ENCODE measurements around the gene GEN1. TPM values are rescaled to one million over a fixed set of nuclear protein-coding genes. Genes with fewer than 3 reads are reported as not detected.

Gene GEN1
- total RNA-seq, 1 experiment from 2014 or later: 23.7 TPM

DNA sequence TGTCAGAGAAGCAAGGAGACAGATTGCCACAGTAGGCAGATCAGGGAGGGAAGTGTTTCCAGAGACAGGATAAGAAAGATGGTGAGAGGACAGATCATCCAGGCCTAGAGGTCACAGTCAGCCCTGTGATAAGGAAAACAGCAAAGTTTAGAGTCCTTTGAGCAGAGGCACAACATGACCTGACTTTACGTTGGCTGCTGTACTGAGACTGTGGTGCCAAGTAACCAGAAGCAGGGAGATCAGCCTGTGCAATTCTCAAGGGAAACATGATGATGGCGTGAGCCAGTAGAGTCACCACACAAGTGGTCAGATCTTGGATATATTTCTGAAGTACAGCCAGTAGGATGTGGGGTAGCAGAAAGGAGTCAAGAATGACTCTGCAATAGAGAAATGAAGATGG lies 44.0 kb upstream of the GEN1 start:
- Mint-ChIP-seq H3K27ac (no peak overlapping the region), H3K9me3 (no peaks in the 10 kb centered on the region), H3K36me3 (peaks cover 46% of the 10 kb centered on the region), H3K4me1 (no peaks in the 10 kb centered on the region), H3K4me3 (no peak overlapping the region), H3K27me3 (ENCODE audit: low read depth) (no peaks in the 10 kb centered on the region)
- TF ChIP-seq MYBL2 (CRISPR knock-in tag; IDR thresholded peaks at IDR 0.05): no peak
- TF ChIP-seq, protein P1, sequence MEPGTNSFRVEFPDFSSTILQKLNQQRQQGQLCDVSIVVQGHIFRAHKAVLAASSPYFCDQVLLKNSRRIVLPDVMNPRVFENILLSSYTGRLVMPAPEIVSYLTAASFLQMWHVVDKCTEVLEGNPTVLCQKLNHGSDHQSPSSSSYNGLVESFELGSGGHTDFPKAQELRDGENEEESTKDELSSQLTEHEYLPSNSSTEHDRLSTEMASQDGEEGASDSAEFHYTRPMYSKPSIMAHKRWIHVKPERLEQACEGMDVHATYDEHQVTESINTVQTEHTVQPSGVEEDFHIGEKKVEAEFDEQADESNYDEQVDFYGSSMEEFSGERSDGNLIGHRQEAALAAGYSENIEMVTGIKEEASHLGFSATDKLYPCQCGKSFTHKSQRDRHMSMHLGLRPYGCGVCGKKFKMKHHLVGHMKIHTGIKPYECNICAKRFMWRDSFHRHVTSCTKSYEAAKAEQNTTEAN (CRISPR knock-in tag; IDR thresholded peaks at IDR 0.05): no peak
- no peak for TF ChIP-seq FOXJ3 (CRISPR knock-in tag; IDR thresholded peaks at IDR 0.05; ENCODE audit: borderline replicate concordance)
- TF ChIP-seq RORB (CRISPR knock-in tag; IDR thresholded peaks at IDR 0.05): no peak
- no peak for TF ChIP-seq TEAD1 (CRISPR knock-in tag; IDR thresholded peaks at IDR 0.05)
- CTCF ChIA-PET: interaction anchor here (1.2 kb wide), 1 partner anchor 10 kb away, joined by 3 read pairs; no protein-coding TSS in a partner anchor
- POLR2A ChIA-PET: no interaction called here
- ATAC-seq (no peak), DNase-seq (ENCODE audit: low spot score) (no peak)

DNA sequence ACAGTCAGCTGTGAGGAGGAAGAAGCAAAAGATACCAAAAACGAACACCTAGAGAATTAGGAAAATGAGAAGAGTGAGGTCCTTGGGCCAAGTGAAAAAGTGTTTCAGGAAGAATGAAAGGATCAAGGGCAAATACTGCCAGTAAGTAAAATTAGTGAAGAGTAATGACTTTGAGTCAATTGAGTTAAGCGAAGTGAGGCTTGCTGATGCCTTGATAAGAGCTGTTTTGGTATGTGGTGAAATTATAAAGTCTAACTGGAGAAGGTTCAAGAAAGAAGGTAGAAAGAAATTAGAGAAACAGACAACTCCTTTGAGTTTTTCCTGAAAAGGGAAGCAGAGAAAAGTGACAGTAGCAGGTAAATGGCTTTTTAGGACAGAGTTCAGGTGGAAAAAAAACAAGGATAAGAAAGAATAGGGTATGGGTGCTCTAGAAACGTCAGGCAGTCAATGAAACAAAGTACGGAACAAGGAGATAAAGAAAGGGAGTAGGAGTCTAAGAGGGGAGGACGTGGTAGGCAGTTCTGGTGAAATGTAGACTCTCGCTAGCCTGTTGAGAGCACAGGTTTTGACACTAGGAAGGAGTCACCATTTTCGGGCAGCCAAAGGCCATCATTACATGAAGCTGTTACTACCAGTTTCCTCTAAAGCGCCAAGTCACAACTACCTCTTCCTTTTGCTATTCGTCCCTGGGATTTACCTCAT lies 43.2 kb upstream of the GEN1 start:
- Mint-ChIP-seq H3K4me3 (no peak overlapping the region), H3K36me3 (peaks cover 48% of the 10 kb centered on the region), H3K9me3 (no peaks in the 10 kb centered on the region), H3K4me1 (no peaks in the 10 kb centered on the region), H3K27ac (no peak overlapping the region), H3K27me3 (ENCODE audit: low read depth) (no peaks in the 10 kb centered on the region)
- CTCF ChIA-PET: no interaction called here
- POLR2A ChIA-PET: no interaction called here
- TF ChIP-seq, protein P2, sequence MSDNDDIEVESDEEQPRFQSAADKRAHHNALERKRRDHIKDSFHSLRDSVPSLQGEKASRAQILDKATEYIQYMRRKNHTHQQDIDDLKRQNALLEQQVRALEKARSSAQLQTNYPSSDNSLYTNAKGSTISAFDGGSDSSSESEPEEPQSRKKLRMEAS (CRISPR knock-in tag; IDR thresholded peaks at IDR 0.05): no peak
- TF ChIP-seq, protein P3, sequence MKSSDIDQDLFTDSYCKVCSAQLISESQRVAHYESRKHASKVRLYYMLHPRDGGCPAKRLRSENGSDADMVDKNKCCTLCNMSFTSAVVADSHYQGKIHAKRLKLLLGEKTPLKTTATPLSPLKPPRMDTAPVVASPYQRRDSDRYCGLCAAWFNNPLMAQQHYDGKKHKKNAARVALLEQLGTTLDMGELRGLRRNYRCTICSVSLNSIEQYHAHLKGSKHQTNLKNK (CRISPR knock-in tag; IDR thresholded peaks at IDR 0.05): no peak
- TF ChIP-seq, protein P4, sequence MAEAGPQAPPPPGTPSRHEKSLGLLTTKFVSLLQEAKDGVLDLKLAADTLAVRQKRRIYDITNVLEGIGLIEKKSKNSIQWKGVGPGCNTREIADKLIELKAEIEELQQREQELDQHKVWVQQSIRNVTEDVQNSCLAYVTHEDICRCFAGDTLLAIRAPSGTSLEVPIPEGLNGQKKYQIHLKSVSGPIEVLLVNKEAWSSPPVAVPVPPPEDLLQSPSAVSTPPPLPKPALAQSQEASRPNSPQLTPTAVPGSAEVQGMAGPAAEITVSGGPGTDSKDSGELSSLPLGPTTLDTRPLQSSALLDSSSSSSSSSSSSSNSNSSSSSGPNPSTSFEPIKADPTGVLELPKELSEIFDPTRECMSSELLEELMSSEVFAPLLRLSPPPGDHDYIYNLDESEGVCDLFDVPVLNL (CRISPR knock-in tag; IDR thresholded peaks at IDR 0.05; ENCODE audit: borderline replicate concordance, low read depth): no peak
- TF ChIP-seq NR3C1 (CRISPR knock-in tag; conservative IDR thresholded peaks at IDR 0.05; ENCODE audit: low read depth) (no peak), CREB1 (CRISPR knock-in tag; IDR thresholded peaks at IDR 0.05) (no peak), JAZF1 (CRISPR knock-in tag; IDR thresholded peaks at IDR 0.05) (no peak), NFE2L1 (CRISPR knock-in tag; IDR thresholded peaks at IDR 0.05) (no peak), TCF7 (CRISPR knock-in tag; IDR thresholded peaks at IDR 0.05; ENCODE audit: low read depth) (no peak), ZNF416 (CRISPR knock-in tag; IDR thresholded peaks at IDR 0.05) (no peak), ZNF396 (CRISPR knock-in tag; IDR thresholded peaks at IDR 0.05; ENCODE audit: borderline replicate concordance) (no peak)
- TF ChIP-seq, protein P1 (CRISPR knock-in tag; IDR thresholded peaks at IDR 0.05): no peak
- TF ChIP-seq, protein P5, sequence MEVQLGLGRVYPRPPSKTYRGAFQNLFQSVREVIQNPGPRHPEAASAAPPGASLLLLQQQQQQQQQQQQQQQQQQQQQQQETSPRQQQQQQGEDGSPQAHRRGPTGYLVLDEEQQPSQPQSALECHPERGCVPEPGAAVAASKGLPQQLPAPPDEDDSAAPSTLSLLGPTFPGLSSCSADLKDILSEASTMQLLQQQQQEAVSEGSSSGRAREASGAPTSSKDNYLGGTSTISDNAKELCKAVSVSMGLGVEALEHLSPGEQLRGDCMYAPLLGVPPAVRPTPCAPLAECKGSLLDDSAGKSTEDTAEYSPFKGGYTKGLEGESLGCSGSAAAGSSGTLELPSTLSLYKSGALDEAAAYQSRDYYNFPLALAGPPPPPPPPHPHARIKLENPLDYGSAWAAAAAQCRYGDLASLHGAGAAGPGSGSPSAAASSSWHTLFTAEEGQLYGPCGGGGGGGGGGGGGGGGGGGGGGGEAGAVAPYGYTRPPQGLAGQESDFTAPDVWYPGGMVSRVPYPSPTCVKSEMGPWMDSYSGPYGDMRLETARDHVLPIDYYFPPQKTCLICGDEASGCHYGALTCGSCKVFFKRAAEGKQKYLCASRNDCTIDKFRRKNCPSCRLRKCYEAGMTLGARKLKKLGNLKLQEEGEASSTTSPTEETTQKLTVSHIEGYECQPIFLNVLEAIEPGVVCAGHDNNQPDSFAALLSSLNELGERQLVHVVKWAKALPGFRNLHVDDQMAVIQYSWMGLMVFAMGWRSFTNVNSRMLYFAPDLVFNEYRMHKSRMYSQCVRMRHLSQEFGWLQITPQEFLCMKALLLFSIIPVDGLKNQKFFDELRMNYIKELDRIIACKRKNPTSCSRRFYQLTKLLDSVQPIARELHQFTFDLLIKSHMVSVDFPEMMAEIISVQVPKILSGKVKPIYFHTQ (CRISPR knock-in tag; IDR thresholded peaks at IDR 0.05): no peak
- TF ChIP-seq, protein P6, sequence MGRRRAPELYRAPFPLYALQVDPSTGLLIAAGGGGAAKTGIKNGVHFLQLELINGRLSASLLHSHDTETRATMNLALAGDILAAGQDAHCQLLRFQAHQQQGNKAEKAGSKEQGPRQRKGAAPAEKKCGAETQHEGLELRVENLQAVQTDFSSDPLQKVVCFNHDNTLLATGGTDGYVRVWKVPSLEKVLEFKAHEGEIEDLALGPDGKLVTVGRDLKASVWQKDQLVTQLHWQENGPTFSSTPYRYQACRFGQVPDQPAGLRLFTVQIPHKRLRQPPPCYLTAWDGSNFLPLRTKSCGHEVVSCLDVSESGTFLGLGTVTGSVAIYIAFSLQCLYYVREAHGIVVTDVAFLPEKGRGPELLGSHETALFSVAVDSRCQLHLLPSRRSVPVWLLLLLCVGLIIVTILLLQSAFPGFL (CRISPR knock-in tag; IDR thresholded peaks at IDR 0.05; ENCODE audit: borderline replicate concordance): no peak
- TF ChIP-seq, protein P7, sequence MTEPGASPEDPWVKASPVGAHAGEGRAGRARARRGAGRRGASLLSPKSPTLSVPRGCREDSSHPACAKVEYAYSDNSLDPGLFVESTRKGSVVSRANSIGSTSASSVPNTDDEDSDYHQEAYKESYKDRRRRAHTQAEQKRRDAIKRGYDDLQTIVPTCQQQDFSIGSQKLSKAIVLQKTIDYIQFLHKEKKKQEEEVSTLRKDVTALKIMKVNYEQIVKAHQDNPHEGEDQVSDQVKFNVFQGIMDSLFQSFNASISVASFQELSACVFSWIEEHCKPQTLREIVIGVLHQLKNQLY (CRISPR knock-in tag; IDR thresholded peaks at IDR 0.05): no peak
- TF ChIP-seq, protein P8, sequence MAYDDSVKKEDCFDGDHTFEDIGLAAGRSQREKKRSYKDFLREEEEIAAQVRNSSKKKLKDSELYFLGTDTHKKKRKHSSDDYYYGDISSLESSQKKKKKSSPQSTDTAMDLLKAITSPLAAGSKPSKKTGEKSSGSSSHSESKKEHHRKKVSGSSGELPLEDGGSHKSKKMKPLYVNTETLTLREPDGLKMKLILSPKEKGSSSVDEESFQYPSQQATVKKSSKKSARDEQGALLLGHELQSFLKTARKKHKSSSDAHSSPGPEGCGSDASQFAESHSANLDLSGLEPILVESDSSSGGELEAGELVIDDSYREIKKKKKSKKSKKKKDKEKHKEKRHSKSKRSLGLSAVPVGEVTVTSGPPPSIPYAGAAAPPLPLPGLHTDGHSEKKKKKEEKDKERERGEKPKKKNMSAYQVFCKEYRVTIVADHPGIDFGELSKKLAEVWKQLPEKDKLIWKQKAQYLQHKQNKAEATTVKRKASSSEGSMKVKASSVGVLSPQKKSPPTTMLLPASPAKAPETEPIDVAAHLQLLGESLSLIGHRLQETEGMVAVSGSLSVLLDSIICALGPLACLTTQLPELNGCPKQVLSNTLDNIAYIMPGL (CRISPR knock-in tag; IDR thresholded peaks at IDR 0.05): no peak
- no peak for DNase-seq (ENCODE audit: low spot score)
- ATAC-seq: no peak

All from WTC11 (cell line).